HG03565 (cell line): Measurements from ENCODE around the gene HOXC12.

Experiments used
- ATAC-seq: cut with Tn5 transposase; IDR thresholded peaks from one replicate; pipeline ENCODE4 v1.9.1; 2021; ENCODE audit warnings: mild to moderate bottlenecking, moderate library complexity; ENCODE audit not compliant: unreplicated experiment

Gene HOXC12

GRCh38 chr12:53982648-53983567 is 28.2 kb downstream of the HOXC12 start:
- ATAC-seq, result no peak

GRCh38 chr12:53983568-53983949 is 28.9 kb downstream of the HOXC12 start:
- ATAC-seq, result no peak

- ATAC-seq, result no peak
These were observed 29.4 kb downstream of the HOXC12 start for GRCh38 chr12:53983950-53984572.

- ATAC-seq, result no peak
These were observed 30.4 kb downstream of the HOXC12 start, which contains the start of gene HOXC10 for GRCh38 chr12:53984901-53985691. Gene HOXC10, plus strand, starts transcription at chr12:53985146. Its CDS starts 114 bp downstream, at chr12:53985260.

- ATAC-seq, result no peak
These were observed 30.9 kb downstream of the HOXC12 start for GRCh38 chr12:53985692-53985993.

GRCh38 chr12:53985994-53986685 is 31.4 kb downstream of the HOXC12 start:
- no peak for ATAC-seq

GRCh38 chr12:53986686-53987483 is 32.2 kb downstream of the HOXC12 start:
- no peak for ATAC-seq

GRCh38 chr12:53987787-53988230 is 33.1 kb downstream of the HOXC12 start:
- ATAC-seq, result no peak

GRCh38 chr12:53988541-53989226 is 34.0 kb downstream of the HOXC12 start:
- ATAC-seq, result no peak

GRCh38 chr12:53989227-53990113 is 34.8 kb downstream of the HOXC12 start:
- no peak for ATAC-seq

GRCh38 chr12:53990311-53991076 is 35.8 kb downstream of the HOXC12 start:
- no peak for ATAC-seq

GRCh38 chr12:53991077-53991460 is 36.4 kb downstream of the HOXC12 start:
- no peak for ATAC-seq

- no peak for ATAC-seq
These were observed 37.7 kb downstream of the HOXC12 start for GRCh38 chr12:53992377-53992889.

GRCh38 chr12:53993162-53994008 is 38.7 kb downstream of the HOXC12 start:
- ATAC-seq, result no peak

- no peak for ATAC-seq
These were observed 39.2 kb downstream of the HOXC12 start for GRCh38 chr12:53994009-53994263.

GRCh38 chr12:53994264-53995001 is 39.7 kb downstream of the HOXC12 start:
- ATAC-seq, result no peak
